Measurements from ENCODE around the gene MAGEA11. TPM values are rescaled to one million over a fixed set of nuclear protein-coding genes. Genes with fewer than 3 reads are reported as not detected.
"Not testable (repeated sequence)": the region's sequence is repeated elsewhere in the genome, so short reads cannot be mapped to it uniquely, and the experiment has no call there.

The MAGEA11 gene
- total and polyA plus RNA-seq, 2 of the 13 experiments (the other 11 are each of a cell fraction or from before 2014, with no cell fraction given): not detected

- TF ChIP-seq ZNF574 (CRISPR knock-in tag; IDR thresholded peaks at IDR 0.05): no peak
- TF ChIP-seq ZNF101 (CRISPR knock-in tag; IDR thresholded peaks at IDR 0.05; ENCODE audit: borderline replicate concordance, low read depth): no peak
- TF ChIP-seq ZFY (CRISPR knock-in tag; IDR thresholded peaks at IDR 0.05): no peak
- no peak for TF ChIP-seq ZSCAN31 (CRISPR knock-in tag; IDR thresholded peaks at IDR 0.05; ENCODE audit: low read depth)
- TF ChIP-seq GLI4 (CRISPR knock-in tag; IDR thresholded peaks at IDR 0.05; ENCODE audit: borderline replicate concordance): no peak
- TF ChIP-seq ATF3 (CRISPR knock-in tag; IDR thresholded peaks at IDR 0.05): no peak
These were observed 20.1 kb upstream of the MAGEA11 start (continued) for GRCh38 chrX:149691794-149692193.

DNA sequence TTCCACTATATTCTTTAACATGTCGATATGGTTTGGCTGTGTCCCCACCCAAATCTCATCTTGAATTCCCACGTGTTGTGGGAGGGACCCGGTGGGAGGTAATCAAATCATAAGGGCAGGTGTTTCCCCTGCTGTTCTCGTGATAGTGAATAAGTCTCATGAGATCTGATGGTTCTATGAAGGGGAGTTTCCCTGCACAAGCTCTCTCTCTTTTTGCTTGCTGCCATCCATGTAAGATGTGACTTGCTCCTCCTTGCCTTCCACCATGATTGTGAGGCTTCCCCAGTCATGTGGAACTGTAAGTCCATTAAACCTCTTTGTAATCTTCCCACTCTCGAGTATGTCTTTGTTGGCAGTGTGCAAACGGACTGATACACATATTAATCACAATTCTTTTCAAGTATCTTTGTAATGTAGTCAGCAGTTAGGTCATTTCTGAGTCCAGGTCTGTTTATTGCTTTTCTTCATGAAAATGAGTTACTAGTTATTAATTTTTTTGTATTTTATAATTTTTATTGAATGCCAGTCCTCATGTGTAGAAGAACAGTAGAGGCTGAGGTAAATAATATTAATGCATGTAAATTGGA lies 19.1 kb upstream of the MAGEA11 start:
- CTCF ChIA-PET (ENCODE audit: low intra/inter-chr PET ratio, low total read pairs); H3K9ac ChIP-seq (ENCODE audit: insufficient read depth, low read depth, low read length); ATAC-seq; H3K79me2 ChIP-seq (ENCODE audit: insufficient read depth, low read length); in situ Hi-C loops (cut with HindIII; ENCODE audit: extremely low pct_ligation_motif_present, low pct_unique_long_range_greater_than_20kb); H2AFZ ChIP-seq (ENCODE audit: low read length); H4K20me1 ChIP-seq (ENCODE audit: insufficient read depth, low read length); H3K36me3 ChIP-seq (replicated peaks in 1 of 2; ENCODE audit: control insufficient read depth in 1 of 2, insufficient read depth in 2 of 2, low read length in 2 of 2); DNase-seq (ENCODE audit: low spot score); FAIRE-seq; H3K27ac ChIP-seq (ENCODE audit: extremely low read length, insufficient read depth, low read length); H3K9me3 ChIP-seq (ENCODE audit: low read length); H3K4me2 ChIP-seq (ENCODE audit: low read depth, low read length); BruUV-seq (replicated peaks); H3K4me1 ChIP-seq (ENCODE audit: insufficient read depth, low read length); POLR2A ChIA-PET; intact Hi-C loops (cut with micrococcal nuclease; ENCODE audit: unreplicated experiment); H3K4me3 ChIP-seq (replicated peaks in 1 of 3; ENCODE audit: insufficient read depth in 1 of 3, low read depth in 2 of 3, low read length in 3 of 3); H3K27me3 ChIP-seq (ENCODE audit: control insufficient read depth in 1 of 2, insufficient read depth in 2 of 2, low read length in 2 of 2): not testable (repeated sequence)
- 2% methylated on average over 6 of the region's 6 CpGs for WGBS (ENCODE audit: low lambda C conversion rate)

Measured in HepG2 (cell line).